Mucosa of rectum (tissue), 2 donors: ENCODE data around the gene MFSD6.
"Not testable (repeated sequence)": the region's sequence is repeated elsewhere in the genome, so short reads cannot be mapped to it uniquely, and the experiment has no call there.

Source experiments
- H3K27ac ChIP-seq, 2 donors: one replicate each; pipeline ENCODE4 v1.7.0; 2013; ENCODE audit warnings: inconsistent platforms in 2 of 2, low read depth in 2 of 2, low read length in 2 of 2
- H3K27me3 ChIP-seq, 2 donors: one replicate each; pipeline ENCODE4 v1.7.0; 2013; ENCODE audit warnings: low read length in 2 of 2; ENCODE audit not compliant: control insufficient read depth in 2 of 2, insufficient read depth in 2 of 2
- H3K36me3 ChIP-seq, 2 donors: one replicate each; pipeline ENCODE4 v1.7.0; 2013; ENCODE audit warnings: low read length in 2 of 2; ENCODE audit not compliant: control insufficient read depth in 2 of 2, insufficient read depth in 2 of 2
- H3K4me1 ChIP-seq, 2 donors: one replicate each; pipeline ENCODE4 v1.7.0; 2013; ENCODE audit warnings: low read length in 2 of 2, mild to moderate bottlenecking in 1 of 2; ENCODE audit not compliant: control insufficient read depth in 2 of 2, insufficient read depth in 2 of 2
- H3K4me3 ChIP-seq, 2 donors: one replicate each; pipeline ENCODE4 v1.7.0; 2013; ENCODE audit warnings: low read length in 2 of 2
- H3K9ac ChIP-seq, 2 donors: one replicate each; pipeline ENCODE4 v1.7.0; 2013; ENCODE audit warnings: low read length in 2 of 2, low read depth in 1 of 2, mild to moderate bottlenecking in 1 of 2
- H3K9me3 ChIP-seq, 2 donors: one replicate each; pipeline ENCODE4 v1.7.0; 2013; ENCODE audit warnings: low read length in 2 of 2; ENCODE audit not compliant: control insufficient read depth in 2 of 2
- donor health status: healthy.
- donor health status: Normal muscosa, but diverticular disease.

Gene MFSD6

DNA sequence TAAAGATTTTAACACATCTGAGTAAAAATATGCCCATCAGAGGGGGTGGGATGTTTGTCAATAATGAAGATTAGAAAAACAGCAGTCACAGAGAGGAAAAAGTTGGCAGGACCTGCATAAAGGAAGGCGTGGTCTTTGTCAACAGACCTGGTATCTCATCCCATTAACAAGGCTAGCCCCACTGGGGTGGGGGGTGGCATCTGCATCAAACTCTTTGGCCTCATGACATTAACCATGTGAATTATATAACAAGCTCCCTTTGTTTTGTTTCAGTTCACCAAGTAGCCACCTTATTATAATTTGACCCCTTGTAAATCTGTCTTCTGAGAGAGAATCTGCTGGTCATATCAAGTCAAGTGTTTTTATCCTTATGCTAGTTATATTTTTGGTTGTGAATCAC, 97.5 kb downstream of the MFSD6 start:
- peaks cover 11 to 15% of the 10 kb centered on the region in 2 donors for H3K36me3 ChIP-seq
- no peaks in the 10 kb centered on the region for H3K27me3 ChIP-seq
- H3K4me3 ChIP-seq, result no peak overlapping the region
- H3K27ac ChIP-seq, result peak overlapping the region; percentile 11 to 25
- no peaks in the 10 kb centered on the region for H3K9me3 ChIP-seq
- no peak overlapping the region for H3K9ac ChIP-seq
- peaks cover 11 to 47% of the 10 kb centered on the region in 2 donors for H3K4me1 ChIP-seq

GRCh38 chr2:190506666-190507065, 98.5 kb downstream of the MFSD6 start:
- Histone ChIP-seq H3K27ac (peak overlapping the region; percentile 21 to 49), H3K4me3 (no peak overlapping the region), H3K9ac (no peak overlapping the region), H3K27me3 (no peaks in the 10 kb centered on the region), H3K4me1 (peaks cover 11 to 46% of the 10 kb centered on the region in 2 donors), H3K9me3 (no peaks in the 10 kb centered on the region), H3K36me3 (peaks cover 11% of the 10 kb centered on the region in 2 donors)

GRCh38 chr2:190507135-190507534, 99.0 kb downstream of the MFSD6 start:
- Histone ChIP-seq H3K27ac (peak overlapping the region; percentile 21 to 49), H3K9me3 (no peaks in the 10 kb centered on the region), H3K9ac (no peak overlapping the region), H3K4me3 (no peak overlapping the region), H3K4me1 (peaks cover 11 to 46% of the 10 kb centered on the region in 2 donors), H3K27me3 (no peaks in the 10 kb centered on the region), H3K36me3 (peaks cover 11% of the 10 kb centered on the region in 2 donors)

GRCh38 chr2:190509895-190510294, 101.7 kb downstream of the MFSD6 start:
- H3K9me3 ChIP-seq, H3K36me3 ChIP-seq, H3K4me3 ChIP-seq, H3K9ac ChIP-seq, H3K27me3 ChIP-seq: not testable (repeated sequence)
- Histone ChIP-seq H3K27ac (peak overlapping the region in 1 of 2 donors; percentile 64), H3K4me1 (peaks cover 11 to 39% of the 10 kb centered on the region in 2 donors)

DNA sequence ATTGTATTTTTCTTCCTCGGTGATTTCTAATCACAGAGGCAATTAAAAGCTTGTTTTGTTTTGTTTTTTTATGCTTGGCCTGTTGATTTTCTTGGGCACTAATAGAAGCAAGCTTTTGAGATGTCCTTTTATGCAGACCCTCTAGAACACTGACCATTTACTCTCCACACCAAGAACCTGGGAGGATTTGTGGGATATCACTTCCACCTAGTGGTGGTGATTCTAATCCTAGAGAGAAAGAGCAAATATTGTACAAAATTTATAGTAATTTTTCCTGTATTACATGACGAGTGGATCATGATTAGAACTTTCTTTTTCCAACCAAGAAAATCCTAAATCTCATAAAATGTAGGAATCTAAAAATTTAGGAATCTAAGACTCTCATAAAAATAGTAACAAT, 102.9 kb downstream of the MFSD6 start:
- no peak overlapping the region for H3K9ac ChIP-seq
- H3K9me3 ChIP-seq, result no peaks in the 10 kb centered on the region
- H3K36me3 ChIP-seq, result peaks cover 3 to 4% of the 10 kb centered on the region in 2 donors
- H3K27ac ChIP-seq, result no peak overlapping the region
- peaks cover 6 to 32% of the 10 kb centered on the region in 2 donors for H3K4me1 ChIP-seq
- no peaks in the 10 kb centered on the region for H3K27me3 ChIP-seq
- H3K4me3 ChIP-seq, result no peak overlapping the region

DNA sequence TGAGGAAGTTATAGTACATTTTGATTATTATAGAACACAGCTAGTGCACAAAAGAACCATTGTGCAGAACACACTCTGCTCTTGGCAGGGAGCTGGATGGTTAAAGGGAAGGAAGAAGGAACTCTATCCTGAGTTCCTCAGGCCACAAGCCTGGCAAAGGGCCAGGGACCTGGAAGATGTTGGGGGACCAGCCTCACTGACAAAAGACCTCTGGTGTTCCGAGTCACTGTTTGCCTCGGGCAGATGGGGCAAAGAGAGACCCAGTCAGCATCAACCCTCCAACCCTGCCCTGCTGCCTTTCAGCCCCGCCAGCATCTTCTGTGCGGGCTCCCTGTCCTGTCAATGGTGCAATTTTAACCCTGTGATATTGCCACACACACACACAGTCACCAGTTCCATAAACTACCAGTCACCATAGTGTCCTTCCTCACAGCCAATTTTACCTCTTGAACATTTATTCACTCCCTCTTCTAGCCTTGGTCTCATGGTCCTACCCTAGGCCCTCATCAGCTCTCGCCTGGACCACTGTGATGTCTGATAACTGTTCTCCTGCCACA, 104.5 kb downstream of the MFSD6 start:
- Histone ChIP-seq H3K27me3 (no peaks in the 10 kb centered on the region), H3K4me3 (no peak overlapping the region), H3K4me1 (peaks cover 5 to 22% of the 10 kb centered on the region in 2 donors), H3K27ac (no peak overlapping the region), H3K36me3 (peaks cover 3 to 4% of the 10 kb centered on the region in 2 donors), H3K9ac (no peak overlapping the region), H3K9me3 (no peaks in the 10 kb centered on the region)

GRCh38 chr2:190513877-190514276, 105.7 kb downstream of the MFSD6 start:
- no peak overlapping the region for H3K27ac ChIP-seq
- no peaks in the 10 kb centered on the region for H3K27me3 ChIP-seq
- H3K4me1 ChIP-seq, result peaks cover 3 to 18% of the 10 kb centered on the region in 2 donors
- H3K4me3 ChIP-seq, result no peak overlapping the region
- H3K36me3 ChIP-seq, result peaks cover 2 to 3% of the 10 kb centered on the region in 2 donors
- H3K9me3 ChIP-seq, result no peaks in the 10 kb centered on the region
- no peak overlapping the region for H3K9ac ChIP-seq

DNA sequence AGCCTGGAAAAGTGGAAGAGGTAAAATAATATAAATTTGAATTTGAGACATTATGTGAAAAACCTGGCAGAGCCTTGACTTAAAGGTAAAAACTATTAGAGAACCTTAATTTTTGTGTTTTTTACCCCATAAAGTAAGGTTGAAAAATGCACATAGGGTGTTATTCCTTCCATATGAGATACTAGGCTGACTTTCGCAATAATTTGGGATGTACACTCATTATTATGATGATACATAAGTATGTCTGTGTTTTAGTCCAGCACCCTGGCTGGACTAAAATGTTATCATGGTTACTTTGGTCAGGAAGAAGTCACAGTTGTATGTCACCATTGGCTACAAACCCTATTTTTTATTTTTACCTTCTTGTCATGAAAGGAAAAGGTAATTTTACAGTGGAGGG, 106.5 kb downstream of the MFSD6 start:
- Histone ChIP-seq H3K36me3 (peaks cover 2 to 3% of the 10 kb centered on the region in 2 donors), H3K4me3 (no peak overlapping the region), H3K9ac (no peak overlapping the region), H3K4me1 (peaks cover 3 to 11% of the 10 kb centered on the region in 2 donors), H3K27me3 (no peaks in the 10 kb centered on the region), H3K27ac (no peak overlapping the region), H3K9me3 (no peaks in the 10 kb centered on the region)

GRCh38 chr2:190515687-190516086, 107.5 kb downstream of the MFSD6 start:
- H3K9ac ChIP-seq, result no peak overlapping the region
- peaks cover 0 to 6% of the 10 kb centered on the region in 2 donors for H3K4me1 ChIP-seq
- H3K27me3 ChIP-seq, result no peaks in the 10 kb centered on the region
- H3K36me3 ChIP-seq, result peaks cover 2 to 3% of the 10 kb centered on the region in 2 donors
- no peak overlapping the region for H3K4me3 ChIP-seq
- H3K9me3 ChIP-seq, result no peaks in the 10 kb centered on the region
- H3K27ac ChIP-seq, result no peak overlapping the region

GRCh38 chr2:190517468-190517867, 109.3 kb downstream of the MFSD6 start:
- Histone ChIP-seq H3K9ac (no peak overlapping the region), H3K4me1 (peaks cover 0 to 3% of the 10 kb centered on the region in 2 donors), H3K27me3 (no peaks in the 10 kb centered on the region), H3K9me3 (no peaks in the 10 kb centered on the region), H3K4me3 (no peak overlapping the region), H3K27ac (no peak overlapping the region), H3K36me3 (peaks cover 2 to 3% of the 10 kb centered on the region in 2 donors)
